Ovary (tissue), 9 donors: ENCODE results near the gene CLK2. TPM values are rescaled to one million over a fixed set of nuclear protein-coding genes. Genes with fewer than 3 reads are reported as not detected.
A peak's percentile ranks its signal among the peaks of the same experiment; 100 is the strongest.

Source experiments
- DNase-seq, 5 donors: peaks; one replicate each; pipeline ENCODE4 v3.0.0-alpha.2; 2019 to 2020
- H3K27ac ChIP-seq, 2 donors: fragments of 200-600 bp; one replicate each; pipeline versions ENCODE4 v1.5.1 to v1.8.0; 2019 to 2022
- H3K27me3 ChIP-seq: fragments of 200-600 bp; one replicate; pipeline ENCODE4 v1.8.0; 2022
- H3K36me3 ChIP-seq: fragments of 200-600 bp; sonication (generic); one replicate; pipeline ENCODE4 v1.5.1; 2019
- H3K4me1 ChIP-seq: one replicate; pipeline ENCODE4 v1.8.1; 2013; ENCODE audit warnings: mild to moderate bottlenecking, moderate library complexity; ENCODE audit not compliant: insufficient read depth
- H3K4me3 ChIP-seq: fragments of 200-600 bp; sonication (generic); one replicate; pipeline ENCODE4 v1.5.1; 2017
- H3K9me3 ChIP-seq, 2 donors: fragments of 200-600 bp in 1 of 2; sonication (generic) in 1 of 2; one replicate each; pipeline versions ENCODE4 v1.5.1 to v1.8.1; 2013 to 2019; ENCODE audit warnings: mild to moderate bottlenecking in 1 of 2, moderate library complexity in 1 of 2
- CTCF ChIP-seq, 3 donors: fragments of 450-650 bp in 2 of 3; fragments of 200-600 bp in 1 of 3; IDR thresholded peaks; one replicate each; pipeline versions ENCODE4 v1.5.1 to v1.8.0; 2016 to 2022; ENCODE audit warnings: antibody characterized with exemption in 3 of 3, mild to moderate bottlenecking in 1 of 3
- EP300 ChIP-seq: sonication (generic); formaldehyde crosslinking; IDR thresholded peaks from one replicate; pipeline ENCODE4 v1.6.1; 2017; ENCODE audit warnings: antibody characterized with exemption
- POLR2A ChIP-seq: fragments of 450-650 bp; IDR thresholded peaks from one replicate; pipeline ENCODE4 v1.6.1; 2017; ENCODE audit warnings: antibody characterized with exemption, mild to moderate bottlenecking, moderate library complexity
- WGBS, 3 donors: extraction: QIAGEN DNeasy Blood & Tissue Kit in 1 of 3; methylation state at CpG; one replicate each; pipeline versions ENCODE4 v1.1.5 to v1.1.7; 2013 to 2017; 5-methylcytosine and 5-hydroxymethylcytosine counted together
- intact Hi-C, 4 donors: fragments of 100-400 bp; cut with DNase I; formaldehyde crosslinking; loops; one replicate each; pipeline versions ENCODE4 v1.11.0 to v1.15.1; 2022 to 2023
- polyA plus RNA-seq, 2 donors: library from polyadenylated mRNA; stranded (reverse); fragments of 200-250 nt in 1 of 2; fragments of 350-450 nt in 1 of 2; fragmentation: Illumina TruSeq in 1 of 2; extraction: RNeasy Lipid Tissue Mini Kit (QIAGEN cat#74804) in 1 of 2; gene quantifications; one replicate each; pipeline ENCODE4 v1.2.3, GENCODE V29; 2013 to 2014
- total RNA-seq, 7 donors: library from RNA; depleted of rRNA in 2 of 7; stranded (reverse); fragments of >200 nt in 2 of 7; fragmentation: NEBNext Ultra II Directional in 3 of 7; extraction: Animal tissue kit (Norgen Biotek cat#: 25700) in 3 of 7; gene quantifications; one replicate each; pipeline versions ENCODE4 v1.1.0 to v1.2.4, GENCODE V29; 2016 to 2023
- donor health status: DM: no; HTN: no; CAD: no; lungs with moderate emphysema.
- donor health status: DM: no; HTN: no; CAD: no.
- donor health status: Bipolar disorder and iron deficiency.
- donor health status: DM: yes; HTN: yes; CAD: no.
- donor health status: DM: no; HTN: no; CAD: no.
- donor health status: DM: yes; HTN: yes; CAD: no.

The CLK2 gene
- total and polyA plus RNA-seq, 9 donors: 37.9 to 60.9 (median 50.1) TPM

- H3K4me1 ChIP-seq: peaks cover 7% of the 10 kb centered on the region
- DNase-seq: no peak
- intact Hi-C loops: loop anchor here in 3 of 4 donors (5.0 to 10.0 kb wide), 3 partner anchors 69 to 339 kb away; partner anchors contain the start of gene RUSC1 (in 2 of the 3)
- H3K36me3 ChIP-seq: no peaks in the 10 kb centered on the region
- H3K27ac ChIP-seq: no peak overlapping the region
- no peak overlapping the region for H3K4me3 ChIP-seq
- 75 to 77% (median 76%) methylated on average over 5 of the region's 5 CpGs for WGBS, 3 donors
- H3K27me3 ChIP-seq: no peaks in the 10 kb centered on the region
- TF ChIP-seq CTCF (IDR thresholded peaks at IDR 0.05) (no peak), EP300 (no peak)
- H3K9me3 ChIP-seq: no peaks in the 10 kb centered on the region
Observed at GRCh38 chr1:155253208-155253607, 20.1 kb downstream of the CLK2 start.

GRCh38 chr1:155251566-155251965 is 21.7 kb downstream of the CLK2 start:
- no peaks in the 10 kb centered on the region for H3K36me3 ChIP-seq
- H3K4me3 ChIP-seq: no peak overlapping the region
- H3K27me3 ChIP-seq: no peaks in the 10 kb centered on the region
- WGBS, 3 donors: 78 to 91% (median 80%) methylated on average over 7 of the region's 7 CpGs
- H3K27ac ChIP-seq: no peak overlapping the region
- DNase-seq: no peak
- TF ChIP-seq CTCF (IDR thresholded peaks at IDR 0.05): no peak
- TF ChIP-seq POLR2A: no peak
- no peak for TF ChIP-seq EP300
- H3K4me1 ChIP-seq: peaks cover 7% of the 10 kb centered on the region
- intact Hi-C loops: loop anchor here in 3 of 4 donors (5.0 to 10.0 kb wide), 3 partner anchors 71 to 341 kb away; partner anchors contain the start of gene RUSC1 (in 2 of the 3)
- H3K9me3 ChIP-seq: no peaks in the 10 kb centered on the region

GRCh38 chr1:155250633-155251449 is 22.5 kb downstream of the CLK2 start:
- peak; percentile 87 to 94 (median 93) for DNase-seq
- Histone ChIP-seq H3K9me3 (no peaks in the 10 kb centered on the region), H3K4me3 (no peak overlapping the region), H3K27me3 (no peaks in the 10 kb centered on the region), H3K27ac (no peak overlapping the region), H3K36me3 (no peaks in the 10 kb centered on the region), H3K4me1 (peaks cover 7% of the 10 kb centered on the region)
- TF ChIP-seq POLR2A (no peak), EP300 (no peak), CTCF (IDR thresholded peaks at IDR 0.05) (peak; percentile 98 to 99 (median 98))
- intact Hi-C loops: loop anchor here in 3 of 4 donors (5.0 to 10.0 kb wide), 3 partner anchors 71 to 341 kb away; partner anchors contain the start of gene RUSC1 (in 2 of the 3)
- WGBS, 3 donors: 34 to 40% (median 37%) methylated on average over 19 to 23 of the region's 23 CpGs

- TF ChIP-seq CTCF (IDR thresholded peaks at IDR 0.05) (no peak), POLR2A (no peak), EP300 (no peak)
- no peaks in the 10 kb centered on the region for H3K9me3 ChIP-seq
- intact Hi-C loops: loop anchor here in 3 of 4 donors (5.0 to 10.0 kb wide), 3 partner anchors 72 to 342 kb away; partner anchors contain the start of gene RUSC1 (in 2 of the 3)
- H3K4me3 ChIP-seq: no peak overlapping the region
- H3K36me3 ChIP-seq: no peaks in the 10 kb centered on the region
- H3K4me1 ChIP-seq: peaks cover 7% of the 10 kb centered on the region
- no peaks in the 10 kb centered on the region for H3K27me3 ChIP-seq
- no peak for DNase-seq
- 38 to 42% (median 39%) methylated on average over 23 to 28 of the region's 28 CpGs for WGBS, 3 donors
- no peak overlapping the region for H3K27ac ChIP-seq
Observed at GRCh38 chr1:155250246-155250632, 23.1 kb downstream of the CLK2 start.
